HL-60 (cell line): Measurements from ENCODE around the gene SH2B3.
A peak's percentile ranks its signal among the peaks of the same experiment; 100 is the strongest.

ENCODE experiments used
- DNase-seq, 2 experiments: peaks; one replicate each; pipeline ENCODE4 v3.0.0-alpha.2; 2010 to 2020; ENCODE audit warnings: low read depth in 1 of 2, low spot score in 1 of 2
- H3K27ac ChIP-seq: fragments of 250-450 bp; sonication (Bioruptor Pico); replicated peaks from 2 replicates; pipeline ENCODE4 v1.5.1; 2020; ENCODE audit warnings: mild to moderate bottlenecking, moderate library complexity
- H3K27me3 ChIP-seq: fragments of 250-450 bp; sonication (Bioruptor Pico); 2 replicates; pipeline ENCODE4 v1.5.1; 2021; ENCODE audit warnings: mild to moderate bottlenecking, moderate library complexity; ENCODE audit not compliant: insufficient read depth, poor library complexity, severe bottlenecking
- H3K4me3 ChIP-seq: replicated peaks from 2 replicates; pipeline ENCODE4 v1.5.1; 2011; ENCODE audit warnings: mild to moderate bottlenecking, control low read depth, low read length; ENCODE audit not compliant: insufficient read depth
- GABPA ChIP-seq: IDR thresholded peaks from 2 replicates; pipeline ENCODE4 v1.6.1; 2012; ENCODE audit warnings: low read depth
- POLR2AphosphoS5 ChIP-seq: IDR thresholded peaks from 2 replicates; pipeline ENCODE4 v1.6.1; 2012; ENCODE audit warnings: low read depth
- SPI1 ChIP-seq: IDR thresholded peaks from 2 replicates; pipeline ENCODE4 v1.6.1; 2012; ENCODE audit warnings: low read depth, mild to moderate bottlenecking, borderline replicate concordance
- TF ChIP-seq, protein P1 (sequence below): IDR thresholded peaks from one replicate; pipeline ENCODE4 v1.5.1; 2011; ENCODE audit warnings: low read length, control low read depth, inconsistent platforms; ENCODE audit not compliant: insufficient read depth
- TF ChIP-seq, protein P2 (sequence below): IDR thresholded peaks from 2 replicates; pipeline ENCODE4 v1.6.1; 2012; ENCODE audit warnings: low read depth; ENCODE audit not compliant: insufficient replicate concordance

SH2B3 gene

DNA sequence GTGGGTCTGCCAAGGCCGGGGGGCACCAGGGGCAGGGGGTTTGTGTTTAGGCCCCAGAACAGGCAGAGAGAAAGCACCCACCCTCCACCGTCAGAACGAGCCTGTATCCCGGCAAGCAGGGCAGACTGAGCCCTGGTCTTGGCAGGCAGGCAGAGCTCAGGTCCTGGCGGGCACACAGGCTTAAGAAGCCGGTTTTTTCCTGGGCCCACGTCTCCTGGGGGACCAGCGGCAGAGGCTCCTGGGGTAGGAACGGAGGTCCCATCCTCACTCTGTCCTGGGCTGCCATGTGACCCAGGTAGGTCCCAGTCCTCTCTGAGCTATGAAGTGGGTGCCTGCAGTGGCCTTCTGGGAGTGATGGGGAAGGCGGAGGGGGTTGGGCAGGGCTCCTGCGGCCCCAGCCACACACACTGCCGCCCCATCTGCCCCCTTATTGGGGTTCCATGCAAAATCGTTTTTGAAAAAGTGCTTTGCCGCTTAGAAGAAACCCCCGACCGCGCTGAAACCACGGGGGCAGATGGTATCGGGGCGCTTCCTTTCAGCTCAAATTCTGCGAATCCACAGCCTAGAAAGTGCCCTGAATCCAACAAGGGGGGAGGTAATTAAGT, 24.2 kb downstream of the SH2B3 start:
- no peak for DNase-seq
- peak overlapping the region; percentile 53 for H3K27ac ChIP-seq
- H3K27me3 ChIP-seq = no peaks in the 10 kb centered on the region
- TF ChIP-seq POLR2AphosphoS5 = no peak
- TF ChIP-seq, protein P1, sequence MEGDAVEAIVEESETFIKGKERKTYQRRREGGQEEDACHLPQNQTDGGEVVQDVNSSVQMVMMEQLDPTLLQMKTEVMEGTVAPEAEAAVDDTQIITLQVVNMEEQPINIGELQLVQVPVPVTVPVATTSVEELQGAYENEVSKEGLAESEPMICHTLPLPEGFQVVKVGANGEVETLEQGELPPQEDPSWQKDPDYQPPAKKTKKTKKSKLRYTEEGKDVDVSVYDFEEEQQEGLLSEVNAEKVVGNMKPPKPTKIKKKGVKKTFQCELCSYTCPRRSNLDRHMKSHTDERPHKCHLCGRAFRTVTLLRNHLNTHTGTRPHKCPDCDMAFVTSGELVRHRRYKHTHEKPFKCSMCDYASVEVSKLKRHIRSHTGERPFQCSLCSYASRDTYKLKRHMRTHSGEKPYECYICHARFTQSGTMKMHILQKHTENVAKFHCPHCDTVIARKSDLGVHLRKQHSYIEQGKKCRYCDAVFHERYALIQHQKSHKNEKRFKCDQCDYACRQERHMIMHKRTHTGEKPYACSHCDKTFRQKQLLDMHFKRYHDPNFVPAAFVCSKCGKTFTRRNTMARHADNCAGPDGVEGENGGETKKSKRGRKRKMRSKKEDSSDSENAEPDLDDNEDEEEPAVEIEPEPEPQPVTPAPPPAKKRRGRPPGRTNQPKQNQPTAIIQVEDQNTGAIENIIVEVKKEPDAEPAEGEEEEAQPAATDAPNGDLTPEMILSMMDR = no peak
- TF ChIP-seq GABPA = no peak
- no peak for TF ChIP-seq SPI1
- TF ChIP-seq, protein P2, sequence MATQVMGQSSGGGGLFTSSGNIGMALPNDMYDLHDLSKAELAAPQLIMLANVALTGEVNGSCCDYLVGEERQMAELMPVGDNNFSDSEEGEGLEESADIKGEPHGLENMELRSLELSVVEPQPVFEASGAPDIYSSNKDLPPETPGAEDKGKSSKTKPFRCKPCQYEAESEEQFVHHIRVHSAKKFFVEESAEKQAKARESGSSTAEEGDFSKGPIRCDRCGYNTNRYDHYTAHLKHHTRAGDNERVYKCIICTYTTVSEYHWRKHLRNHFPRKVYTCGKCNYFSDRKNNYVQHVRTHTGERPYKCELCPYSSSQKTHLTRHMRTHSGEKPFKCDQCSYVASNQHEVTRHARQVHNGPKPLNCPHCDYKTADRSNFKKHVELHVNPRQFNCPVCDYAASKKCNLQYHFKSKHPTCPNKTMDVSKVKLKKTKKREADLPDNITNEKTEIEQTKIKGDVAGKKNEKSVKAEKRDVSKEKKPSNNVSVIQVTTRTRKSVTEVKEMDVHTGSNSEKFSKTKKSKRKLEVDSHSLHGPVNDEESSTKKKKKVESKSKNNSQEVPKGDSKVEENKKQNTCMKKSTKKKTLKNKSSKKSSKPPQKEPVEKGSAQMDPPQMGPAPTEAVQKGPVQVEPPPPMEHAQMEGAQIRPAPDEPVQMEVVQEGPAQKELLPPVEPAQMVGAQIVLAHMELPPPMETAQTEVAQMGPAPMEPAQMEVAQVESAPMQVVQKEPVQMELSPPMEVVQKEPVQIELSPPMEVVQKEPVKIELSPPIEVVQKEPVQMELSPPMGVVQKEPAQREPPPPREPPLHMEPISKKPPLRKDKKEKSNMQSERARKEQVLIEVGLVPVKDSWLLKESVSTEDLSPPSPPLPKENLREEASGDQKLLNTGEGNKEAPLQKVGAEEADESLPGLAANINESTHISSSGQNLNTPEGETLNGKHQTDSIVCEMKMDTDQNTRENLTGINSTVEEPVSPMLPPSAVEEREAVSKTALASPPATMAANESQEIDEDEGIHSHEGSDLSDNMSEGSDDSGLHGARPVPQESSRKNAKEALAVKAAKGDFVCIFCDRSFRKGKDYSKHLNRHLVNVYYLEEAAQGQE = no peak
- H3K4me3 ChIP-seq = no peak overlapping the region

DNA sequence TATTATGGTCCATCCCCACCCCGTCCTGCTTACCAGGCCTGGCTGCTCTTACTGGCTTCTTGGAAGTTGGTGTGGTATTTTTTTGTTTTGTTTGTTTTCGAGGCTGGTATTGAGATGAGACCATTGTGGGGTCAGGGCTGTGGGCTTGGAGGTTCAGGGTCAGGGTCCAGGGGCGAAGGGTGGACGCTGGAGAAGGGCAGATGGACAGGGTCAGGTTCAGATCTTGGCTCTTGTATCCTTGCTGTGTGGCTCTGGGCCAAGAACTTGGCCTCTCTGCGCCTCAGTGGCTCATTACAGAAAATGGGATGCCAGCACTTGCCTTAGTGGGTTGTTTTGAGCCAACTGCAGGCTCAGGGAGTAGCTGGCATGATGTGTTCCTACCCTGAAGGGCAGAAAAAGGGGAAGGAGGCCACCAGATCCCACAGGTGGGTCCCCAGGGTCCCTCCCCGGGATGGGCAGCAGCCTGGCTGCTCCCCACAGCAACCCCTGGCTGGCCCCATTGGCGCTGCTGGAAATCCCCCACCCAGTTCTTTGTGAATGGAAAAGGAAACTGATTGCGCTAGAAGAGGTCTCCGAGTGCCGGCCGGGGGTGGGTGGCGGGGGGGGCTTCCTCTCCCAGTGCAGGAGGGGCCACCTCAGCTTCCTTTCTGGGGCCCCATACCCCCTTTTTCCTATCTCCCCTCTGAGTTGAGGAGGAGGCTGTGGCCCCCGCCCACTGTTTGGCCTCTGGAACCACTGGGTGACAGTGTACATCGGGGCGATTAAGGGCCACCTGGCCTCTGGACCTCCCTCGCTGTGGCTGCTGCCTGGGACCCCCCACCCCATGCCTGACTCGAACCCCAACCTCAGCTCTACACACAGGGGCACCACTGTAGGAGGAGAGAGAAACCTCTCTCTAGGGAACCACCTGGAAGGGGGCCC, 25.0 kb downstream of the SH2B3 start:
- DNase-seq = peak in 1 of 2 experiments; percentile 71
- peak overlapping the region; percentile 53 for H3K27ac ChIP-seq
- no peaks in the 10 kb centered on the region for H3K27me3 ChIP-seq
- TF ChIP-seq SPI1 (peak; percentile 20; the same call in 1 of the 2 replicates), GABPA (no peak), POLR2AphosphoS5 (0 out of 2 replicates have a peak, but pooled peaks have one; percentile 30)
- TF ChIP-seq, protein P2 = no peak
- TF ChIP-seq, protein P1 = no peak
- H3K4me3 ChIP-seq = no peak overlapping the region

DNA sequence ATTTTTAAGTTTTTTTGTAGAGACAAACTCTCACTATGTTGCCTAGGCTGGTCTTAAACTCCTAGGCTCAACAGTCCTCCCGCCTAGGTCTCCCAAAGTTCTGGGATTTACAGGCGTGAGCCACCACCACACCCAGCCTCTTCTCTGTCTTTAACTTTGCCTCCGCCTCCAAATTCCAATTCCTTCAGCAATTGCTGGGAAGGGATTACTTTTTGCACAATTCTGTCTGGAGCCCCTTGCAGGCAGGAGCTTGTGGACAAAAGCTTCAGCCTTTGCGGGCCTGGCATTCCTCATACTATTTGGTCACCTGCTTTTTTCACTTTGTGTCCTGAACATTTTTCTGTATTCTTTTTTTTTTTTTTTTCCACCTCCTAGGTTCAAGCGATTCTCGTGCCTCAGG, 26.0 kb downstream of the SH2B3 start:
- no peak for TF ChIP-seq GABPA
- TF ChIP-seq, protein P1 = no peak
- no peak for TF ChIP-seq POLR2AphosphoS5
- TF ChIP-seq SPI1 = no peak
- TF ChIP-seq, protein P2 = no peak
- no peak overlapping the region for H3K4me3 ChIP-seq
- peak overlapping the region; percentile 53 for H3K27ac ChIP-seq
- no peak for DNase-seq
- H3K27me3 ChIP-seq = no peaks in the 10 kb centered on the region
